HCT116 (cell line): ENCODE measurements around the gene ASB9. TPM values are rescaled to one million over a fixed set of nuclear protein-coding genes. Genes with fewer than 3 reads are reported as not detected.

Source experiments
- ATAC-seq: fragments of 200-7000 bp; cut with Tn5 transposase; 2 replicates; pipeline ENCODE4 v1.9.1; 2020; ENCODE audit warnings: mild to moderate bottlenecking, moderate library complexity
- BruUV-seq: library from RNA; stranded (reverse); fragments of 400-500 nt; replicated peaks from 2 replicates; lab custom pipeline; 2021; lab: Mats Ljungman, UMichigan
- CTCF ChIA-PET: fragments of 300-600 bp; sonication (Branson Sonifier 250); formaldehyde crosslinking; loops from one replicate; lab custom pipeline; 2021; ENCODE audit warnings: antibody characterized with exemption; lab: Charles Lee
- POLR2A ChIA-PET: fragments of 300-600, 350-600 bp; sonication (Branson Sonifier 250); formaldehyde crosslinking; loops from one replicate; lab custom pipeline; 2021; ENCODE audit warnings: antibody characterized with exemption; lab: Charles Lee
- RAD21 ChIA-PET, 2 experiments: fragments of 300-600 bp; sonication (Branson Sonifier 250); formaldehyde crosslinking; loops; one replicate each; lab custom pipeline; 2023; ENCODE audit warnings: low total read pairs in 2 of 2; ENCODE audit not compliant: uncharacterized antibody in 2 of 2, unreplicated experiment in 2 of 2, low non-redundant PET in 1 of 2; lab: Charles Lee
- DNase-seq: peaks from one replicate; pipeline ENCODE4 v3.0.0-alpha.2; 2010; ENCODE audit warnings: low read depth, low spot score
- H2AFZ ChIP-seq: fragments of 200-600 bp; shearing (Covaris generic), sonication (generic); 2 replicates; pipeline ENCODE4 v1.6.1; 2017; ENCODE audit warnings: low read depth, mixed run types, mixed read lengths, antibody characterized with exemption, low read length; ENCODE audit not compliant: poor library complexity, severe bottlenecking
- H3K27ac ChIP-seq: 2 replicates; pipeline ENCODE4 v1.5.1; 2012; ENCODE audit warnings: low read depth, low read length
- H3K27me3 ChIP-seq: fragments of 200-600 bp; sonication (generic); 2 replicates; pipeline ENCODE4 v1.6.1; 2016; ENCODE audit warnings: mixed run types, low read length, mixed read lengths; ENCODE audit not compliant: insufficient read depth
- H3K36me3 ChIP-seq, 2 experiments: fragments of 200-500 bp in 1 of 2; fragments of 200-600 bp in 1 of 2; sonication (Bioruptor generic) in 1 of 2; sonication (generic) in 1 of 2; 2 replicates each; pipeline versions ENCODE4 v1.5.1 to v1.6.1; 2014 to 2016; ENCODE audit warnings: low read length in 2 of 2, inconsistent platforms in 1 of 2, mixed read lengths in 1 of 2, mixed run types in 1 of 2; ENCODE audit not compliant: insufficient read depth in 2 of 2, control insufficient read depth in 1 of 2
- H3K4me1 ChIP-seq, 2 experiments: fragments of 200-600 bp in 1 of 2; sonication (generic) in 1 of 2; 2 replicates each; pipeline versions ENCODE4 v1.5.1 to v1.6.1; 2012 to 2017; ENCODE audit warnings: low read length in 2 of 2, inconsistent platforms in 1 of 2, mild to moderate bottlenecking in 1 of 2, mixed read lengths in 1 of 2, mixed run types in 1 of 2, moderate library complexity in 1 of 2; ENCODE audit not compliant: insufficient read depth in 2 of 2, control insufficient read depth in 1 of 2
- H3K4me2 ChIP-seq: fragments of 200-600 bp; sonication (generic); 2 replicates; pipeline ENCODE4 v1.6.1; 2017; ENCODE audit warnings: mixed run types, low read length, mixed read lengths
- H3K4me3 ChIP-seq, 2 experiments: fragments of 200-600 bp in 1 of 2; sonication (generic) in 1 of 2; replicated peaks in 1 of 2; 2 replicates each; pipeline ENCODE4 v1.5.1; 2011 to 2016; ENCODE audit warnings: low read length in 2 of 2, control low read depth in 1 of 2, low read depth in 1 of 2, mild to moderate bottlenecking in 1 of 2, mixed read lengths in 1 of 2, mixed run types in 1 of 2
- H3K79me2 ChIP-seq: fragments of 200-600 bp; sonication (generic); 2 replicates; pipeline ENCODE4 v1.6.1; 2017; ENCODE audit warnings: mild to moderate bottlenecking, mixed run types, low read length, moderate library complexity, mixed read lengths; ENCODE audit not compliant: insufficient read depth
- H3K9ac ChIP-seq: fragments of 200-600 bp; sonication (generic); 2 replicates; pipeline ENCODE4 v1.6.1; 2016; ENCODE audit warnings: low read length, mixed read lengths
- H3K9me2 ChIP-seq: fragments of 200-600 bp; sonication (generic), shearing (Covaris generic); 2 replicates; pipeline ENCODE4 v1.6.1; 2017; ENCODE audit warnings: mixed run types, mild to moderate bottlenecking, moderate library complexity; ENCODE audit not compliant: insufficient read depth
- H3K9me3 ChIP-seq, 2 experiments: fragments of 200-500 bp in 1 of 2; fragments of 200-600 bp in 1 of 2; sonication (Bioruptor generic) in 1 of 2; sonication (generic) in 1 of 2; 2 replicates each; pipeline ENCODE4 v1.6.1; 2014 to 2017; ENCODE audit warnings: low read length in 2 of 2, mixed read lengths in 2 of 2, inconsistent platforms in 1 of 2, low read depth in 1 of 2, mild to moderate bottlenecking in 1 of 2, mixed run types in 1 of 2, moderate library complexity in 1 of 2; ENCODE audit not compliant: control insufficient read depth in 1 of 2, insufficient read depth in 1 of 2
- H4K20me1 ChIP-seq: fragments of 200-600 bp; sonication (generic), shearing (Covaris generic); 2 replicates; pipeline ENCODE4 v1.6.1; 2017; ENCODE audit warnings: mixed run types, mild to moderate bottlenecking, moderate library complexity; ENCODE audit not compliant: insufficient read depth
- CEBPB ChIP-seq: IDR thresholded peaks from 2 replicates; pipeline ENCODE4 v1.6.1; 2012; ENCODE audit warnings: low read depth
- EGR1 ChIP-seq: IDR thresholded peaks from 2 replicates; pipeline ENCODE4 v1.6.1; 2012; ENCODE audit warnings: low read depth
- EZH2 ChIP-seq: fragments of 200-600 bp; sonication (generic); IDR thresholded peaks from 2 replicates; pipeline ENCODE4 v1.6.1; 2017; ENCODE audit warnings: antibody characterized with exemption, mixed run types
- EZH2phosphoT487 ChIP-seq: fragments of 200-600 bp; IDR thresholded peaks from 2 replicates; pipeline ENCODE4 v1.6.1; 2018; ENCODE audit warnings: antibody characterized with exemption, borderline replicate concordance
- POLR2AphosphoS5 ChIP-seq: IDR thresholded peaks from 2 replicates; pipeline ENCODE4 v1.6.1; 2011; ENCODE audit warnings: mild to moderate bottlenecking, low read depth, low read length, moderate library complexity
- RAD21 ChIP-seq: IDR thresholded peaks from 2 replicates; pipeline ENCODE4 v1.6.1; 2012; ENCODE audit warnings: low read depth, mild to moderate bottlenecking
- SIN3A ChIP-seq: IDR thresholded peaks from 2 replicates; pipeline ENCODE4 v1.6.1; 2012; ENCODE audit warnings: low read depth
- SP1 ChIP-seq: IDR thresholded peaks from 2 replicates; pipeline ENCODE4 v1.6.1; 2012; ENCODE audit warnings: low read depth
- SRF ChIP-seq: IDR thresholded peaks from 2 replicates; pipeline ENCODE4 v1.6.1; 2012; ENCODE audit warnings: low read depth
- YY1 ChIP-seq: IDR thresholded peaks from 2 replicates; pipeline ENCODE4 v1.6.1; 2011; ENCODE audit warnings: low read length, low read depth, moderate library complexity, mild to moderate bottlenecking; ENCODE audit not compliant: insufficient replicate concordance; ENCODE audit errors: extremely low read depth
- ZFX ChIP-seq: fragments of 450-650 bp; IDR thresholded peaks from 2 replicates; pipeline ENCODE4 v1.6.1; 2017
- ZNF274 ChIP-seq: fragments of 200-500 bp; sonication (Bioruptor generic); IDR thresholded peaks from 2 replicates; pipeline ENCODE4 v1.6.1; 2014; ENCODE audit warnings: mild to moderate bottlenecking, low read depth, low read length, inconsistent platforms
- intact Hi-C: fragments of 100-400 bp; cut with micrococcal nuclease; formaldehyde crosslinking; loops from 2 replicates; pipeline ENCODE4 v1.10.0; 2022
- total RNA-seq: library from RNA; stranded (reverse); gene quantifications from one replicate; pipeline ENCODE4 v1.2.1, GENCODE V29; 2021; ENCODE audit not compliant: unreplicated experiment
- TF ChIP-seq, protein P1 (sequence below), 3 experiments: fragments of 200-600 bp in 1 of 3; sonication (generic) in 1 of 3; IDR thresholded peaks in 2 of 3; conservative IDR thresholded peaks in 1 of 3; 2 replicates each; pipeline ENCODE4 v1.5.1; 2012 to 2017; ENCODE audit warnings: low read depth in 2 of 3, low read length in 2 of 3, antibody characterized with exemption in 1 of 3, borderline replicate concordance in 1 of 3, control low read depth in 1 of 3, mild to moderate bottlenecking in 1 of 3, mixed read lengths in 1 of 3, mixed run types in 1 of 3, moderate library complexity in 1 of 3; ENCODE audit not compliant: insufficient read depth in 1 of 3

The ASB9 gene
- total RNA-seq, 1 experiment from 2014 or later: 2.9 TPM

DNA sequence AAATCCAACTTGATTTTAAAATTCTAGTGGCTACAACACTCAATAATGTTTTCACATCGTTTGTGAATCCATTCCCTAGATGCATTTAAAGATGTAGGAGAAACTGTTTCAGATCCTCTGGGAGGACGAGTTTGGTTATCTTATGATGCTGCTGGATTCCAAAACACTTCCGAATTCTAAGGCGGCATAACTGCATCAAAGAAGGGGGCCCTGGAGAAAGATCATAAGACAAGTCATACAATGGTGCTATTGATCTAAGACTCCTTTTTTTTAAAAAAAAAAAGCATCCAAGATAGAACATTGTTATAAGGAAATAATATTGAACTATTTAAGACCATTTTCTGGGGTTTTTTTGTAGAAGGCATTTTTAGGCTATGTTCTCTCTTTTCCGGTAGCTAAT, 25.5 kb downstream of the ASB9 start:
- no peak overlapping the region for H2AFZ ChIP-seq
- ATAC-seq (no peak), DNase-seq (no peak)
- no peak overlapping the region for H3K27ac ChIP-seq
- CTCF ChIA-PET: no interaction called here
- H3K79me2 ChIP-seq: no peaks in the 10 kb centered on the region
- POLR2A ChIA-PET: no interaction called here
- no peaks in the 10 kb centered on the region for H3K9me2 ChIP-seq
- no peak overlapping the region for H3K4me3 ChIP-seq
- BruUV-seq: no TSS peak
- no peak for TF ChIP-seq ZNF274
- TF ChIP-seq POLR2AphosphoS5: no peak
- TF ChIP-seq EZH2phosphoT487: no peak
- TF ChIP-seq, protein P1, sequence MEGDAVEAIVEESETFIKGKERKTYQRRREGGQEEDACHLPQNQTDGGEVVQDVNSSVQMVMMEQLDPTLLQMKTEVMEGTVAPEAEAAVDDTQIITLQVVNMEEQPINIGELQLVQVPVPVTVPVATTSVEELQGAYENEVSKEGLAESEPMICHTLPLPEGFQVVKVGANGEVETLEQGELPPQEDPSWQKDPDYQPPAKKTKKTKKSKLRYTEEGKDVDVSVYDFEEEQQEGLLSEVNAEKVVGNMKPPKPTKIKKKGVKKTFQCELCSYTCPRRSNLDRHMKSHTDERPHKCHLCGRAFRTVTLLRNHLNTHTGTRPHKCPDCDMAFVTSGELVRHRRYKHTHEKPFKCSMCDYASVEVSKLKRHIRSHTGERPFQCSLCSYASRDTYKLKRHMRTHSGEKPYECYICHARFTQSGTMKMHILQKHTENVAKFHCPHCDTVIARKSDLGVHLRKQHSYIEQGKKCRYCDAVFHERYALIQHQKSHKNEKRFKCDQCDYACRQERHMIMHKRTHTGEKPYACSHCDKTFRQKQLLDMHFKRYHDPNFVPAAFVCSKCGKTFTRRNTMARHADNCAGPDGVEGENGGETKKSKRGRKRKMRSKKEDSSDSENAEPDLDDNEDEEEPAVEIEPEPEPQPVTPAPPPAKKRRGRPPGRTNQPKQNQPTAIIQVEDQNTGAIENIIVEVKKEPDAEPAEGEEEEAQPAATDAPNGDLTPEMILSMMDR (IDR thresholded peaks at IDR 0.05 in 2 of 3, conservative IDR thresholded peaks at IDR 0.05 in 1 of 3; ENCODE audit: borderline replicate concordance in 1 of 3, insufficient read depth in 1 of 3, low read depth in 2 of 3, low read length in 2 of 3): no peak
- no peak for TF ChIP-seq SRF
- no peak for TF ChIP-seq RAD21
- TF ChIP-seq ZFX: no peak
- TF ChIP-seq EGR1: no peak
- TF ChIP-seq SP1: no peak
- no peak for TF ChIP-seq CEBPB
- no peak for TF ChIP-seq YY1
- no peak for TF ChIP-seq EZH2
- TF ChIP-seq SIN3A: no peak
- H3K9ac ChIP-seq: no peak overlapping the region
- H4K20me1 ChIP-seq: no peaks in the 10 kb centered on the region
- intact Hi-C loops: loop anchor here (5.0 to 10.0 kb wide), 3 partner anchors 100 to 530 kb away; no protein-coding TSS in a partner anchor
- RAD21 ChIA-PET: no interaction called here
- no peaks in the 10 kb centered on the region for H3K9me3 ChIP-seq
- H3K27me3 ChIP-seq: no peaks in the 10 kb centered on the region
- H3K36me3 ChIP-seq: no peaks in the 10 kb centered on the region
- H3K4me2 ChIP-seq: no peak overlapping the region
- H3K4me1 ChIP-seq: no peaks in the 10 kb centered on the region
